A673 (cell line): ENCODE data around the gene PDGFRB. TPM values are rescaled to one million over a fixed set of nuclear protein-coding genes. Genes with fewer than 3 reads are reported as not detected.

Source experiments
- BruUV-seq: library from RNA; stranded (reverse); fragments of 400-500 nt; replicated peaks from 2 replicates; lab custom pipeline; 2021; lab: Mats Ljungman, UMichigan
- CTCF ChIA-PET: fragments of 300-600 bp; sonication (Branson Sonifier 250); formaldehyde crosslinking; loops from one replicate; lab custom pipeline; 2022; ENCODE audit warnings: antibody characterized with exemption; lab: Charles Lee
- POLR2A ChIA-PET: fragments of 300-600 bp; sonication (Branson Sonifier 250); formaldehyde crosslinking; loops from one replicate; lab custom pipeline; 2022; ENCODE audit warnings: antibody characterized with exemption; ENCODE audit not compliant: low non-redundant PET; lab: Charles Lee
- DNase-seq: peaks from one replicate; pipeline ENCODE4 v3.0.0-alpha.2; 2015; ENCODE audit warnings: low spot score
- H3K27ac ChIP-seq: fragments of 200-600 bp; sonication (generic); 2 replicates; pipeline ENCODE4 v1.5.1; 2016; ENCODE audit warnings: mixed run types, low read depth, mild to moderate bottlenecking, mixed read lengths, antibody characterized with exemption, low read length; ENCODE audit not compliant: poor library complexity, severe bottlenecking
- H3K27me3 ChIP-seq: fragments of 200-600 bp; sonication (generic); replicated peaks from 2 replicates; pipeline ENCODE4 v1.6.1; 2017; ENCODE audit warnings: mixed run types, low read depth, mild to moderate bottlenecking, mixed read lengths, antibody characterized with exemption, low read length; ENCODE audit not compliant: insufficient read depth, poor library complexity
- H3K36me3 ChIP-seq: fragments of 200-600 bp; sonication (generic); 2 replicates; pipeline ENCODE4 v1.6.1; 2016; ENCODE audit warnings: mixed run types, mild to moderate bottlenecking, mixed read lengths, antibody characterized with exemption, low read length; ENCODE audit not compliant: insufficient read depth, poor library complexity, severe bottlenecking
- H3K4me1 ChIP-seq: fragments of 200-600 bp; sonication (generic); 2 replicates; pipeline ENCODE4 v1.6.1; 2017; ENCODE audit warnings: mixed run types, mild to moderate bottlenecking, mixed read lengths, antibody characterized with exemption, low read length; ENCODE audit not compliant: insufficient read depth, poor library complexity, severe bottlenecking
- H3K4me3 ChIP-seq: fragments of 200-600 bp; sonication (generic); 2 replicates; pipeline ENCODE4 v1.5.1; 2016; ENCODE audit warnings: low read depth, mixed run types, mild to moderate bottlenecking, mixed read lengths, low read length; ENCODE audit not compliant: poor library complexity, severe bottlenecking
- H3K9me3 ChIP-seq: fragments of 200-600 bp; sonication (generic); 2 replicates; pipeline ENCODE4 v1.6.1; 2016; ENCODE audit warnings: mixed run types, low read depth, mild to moderate bottlenecking, mixed read lengths, antibody characterized with exemption, low read length; ENCODE audit not compliant: poor library complexity, severe bottlenecking
- CTCF ChIP-seq: fragments of 300-800, 200-600 bp; sonication (generic); conservative IDR thresholded peaks from 2 replicates; pipeline ENCODE4 v1.5.1; 2017; ENCODE audit warnings: low read depth, mild to moderate bottlenecking, antibody characterized with exemption, low read length, moderate library complexity, mixed read lengths
- EZH2 ChIP-seq: fragments of 200-600 bp; sonication (generic); IDR thresholded peaks from 2 replicates; pipeline ENCODE4 v1.6.1; 2017; ENCODE audit warnings: borderline replicate concordance, low read depth, mild to moderate bottlenecking, mixed read lengths, antibody characterized with exemption, low read length; ENCODE audit not compliant: poor library complexity, severe bottlenecking
- intact Hi-C: fragments of 100-400 bp; cut with micrococcal nuclease; formaldehyde crosslinking; loops from one replicate; pipeline ENCODE4 v1.10.0; 2022; ENCODE audit not compliant: unreplicated experiment
- total RNA-seq: library from RNA; stranded (reverse); gene quantifications from 2 replicates; pipeline ENCODE4 v1.2.3, GENCODE V29; 2021

The PDGFRB gene
- total RNA-seq, 1 experiment from 2014 or later = 25.9 TPM

GRCh38 chr5:150164211-150164980 lies 8.8 kb upstream of the PDGFRB start:
- Histone ChIP-seq H3K9me3 (no peaks in the 10 kb centered on the region), H3K27ac (peak overlapping the region; percentile 37), H3K36me3 (no peaks in the 10 kb centered on the region), H3K27me3 (no peaks in the 10 kb centered on the region), H3K4me1 (peaks cover 27% of the 10 kb centered on the region), H3K4me3 (no peak overlapping the region)
- no TSS peak for BruUV-seq
- ChIA-PET CTCF (no interaction called here), POLR2A (no interaction called here)
- no peak for DNase-seq
- TF ChIP-seq CTCF (no peak), EZH2 (no peak)
- intact Hi-C loops = loop anchor here (10.0 kb wide), 1 partner anchor 270 kb away; no protein-coding TSS in a partner anchor

- intact Hi-C loops = loop anchor here (10.0 kb wide), 1 partner anchor 271 kb away; no protein-coding TSS in a partner anchor
- BruUV-seq = no TSS peak
- Histone ChIP-seq H3K4me1 (peaks cover 34% of the 10 kb centered on the region), H3K27me3 (no peaks in the 10 kb centered on the region), H3K4me3 (no peak overlapping the region), H3K9me3 (no peaks in the 10 kb centered on the region), H3K27ac (no peak overlapping the region), H3K36me3 (no peaks in the 10 kb centered on the region)
- TF ChIP-seq CTCF (no peak), EZH2 (no peak)
- POLR2A ChIA-PET = no interaction called here
- DNase-seq = no peak
- CTCF ChIA-PET = no interaction called here
Observed at GRCh38 chr5:150163547-150164059, 8.0 kb upstream of the PDGFRB start.

- no TSS peak for BruUV-seq
- POLR2A ChIA-PET = no interaction called here
Observed at GRCh38 chr5:150163035-150163434, 7.4 kb upstream of the PDGFRB start.

More at GRCh38 chr5:150163035-150163434, 7.4 kb upstream of the PDGFRB start:
- TF ChIP-seq CTCF (no peak), EZH2 (no peak)
- intact Hi-C loops = loop anchor here (10.0 kb wide), 1 partner anchor 272 kb away; no protein-coding TSS in a partner anchor
- Histone ChIP-seq H3K4me3 (no peak overlapping the region), H3K9me3 (no peaks in the 10 kb centered on the region), H3K36me3 (no peaks in the 10 kb centered on the region), H3K27ac (no peak overlapping the region), H3K27me3 (no peaks in the 10 kb centered on the region), H3K4me1 (peaks cover 38% of the 10 kb centered on the region)
- CTCF ChIA-PET = no interaction called here
- DNase-seq = no peak
